HEK293 (cell line): Measurements from ENCODE around the gene LPA.
"Not testable (repeated sequence)": the region's sequence is repeated elsewhere in the genome, so short reads cannot be mapped to it uniquely, and the experiment has no call there.

Source experiments
- CTCF ChIA-PET: fragments of 350-600 bp; formaldehyde crosslinking; extraction: SDS; loops from one replicate; lab custom pipeline; 2021; ENCODE audit warnings: antibody characterized with exemption; lab: Yijun Ruan, JAX
- POLR2A ChIA-PET: fragments of 300-600 bp; formaldehyde crosslinking; extraction: SDS; loops from one replicate; lab custom pipeline; 2020; ENCODE audit warnings: antibody characterized with exemption, inconsistent platforms; lab: Yijun Ruan, JAX
- H3K27ac ChIP-seq: fragments of 200-500 bp; sonication (Bioruptor generic); 2 replicates; pipeline ENCODE4 v1.5.1; 2014; ENCODE audit warnings: low read depth, low read length, control low read depth, inconsistent platforms; ENCODE audit errors: extremely low read depth
- H3K36me3 ChIP-seq, 2 experiments: fragments of 200-500 bp in 1 of 2; sonication (Bioruptor generic) in 1 of 2; 1 replicate in 1 of 2; 2 replicates in 1 of 2; pipeline ENCODE4 v1.5.1; 2014 to 2017; ENCODE audit warnings: inconsistent platforms in 2 of 2, low read length in 2 of 2; ENCODE audit not compliant: control insufficient read depth in 2 of 2, insufficient read depth in 1 of 2
- H3K4me1 ChIP-seq: fragments of 200-500 bp; sonication (Bioruptor generic); 2 replicates; pipeline ENCODE4 v1.5.1; 2014; ENCODE audit warnings: mild to moderate bottlenecking, low read length, inconsistent platforms; ENCODE audit not compliant: control insufficient read depth, insufficient read depth
- H3K4me3 ChIP-seq: 2 replicates; pipeline ENCODE4 v1.5.1; 2011; ENCODE audit warnings: low read depth, mild to moderate bottlenecking, control low read depth, low read length, moderate library complexity
- H3K9me3 ChIP-seq: fragments of 200-500 bp; sonication (Bioruptor generic); 2 replicates; pipeline ENCODE4 v1.5.1; 2014; ENCODE audit warnings: low read depth, low read length, inconsistent platforms; ENCODE audit not compliant: control insufficient read depth, insufficient read depth
- ELK4 ChIP-seq: IDR thresholded peaks from 2 replicates; pipeline ENCODE4 v1.6.1; 2011; ENCODE audit warnings: mild to moderate bottlenecking, low read depth, low read length, borderline replicate concordance
- GLI4 ChIP-seq: fragments of 450-650 bp; formaldehyde crosslinking; IDR thresholded peaks from 2 replicates; pipeline ENCODE4 v1.5.1; 2016; ENCODE audit warnings: missing biosample characterization, missing genetic modification characterization
- KLF8 ChIP-seq: fragments of 450-650 bp; formaldehyde crosslinking; IDR thresholded peaks from 2 replicates; pipeline ENCODE4 v1.5.1; 2016; ENCODE audit warnings: missing biosample characterization, missing genetic modification characterization
- REPIN1 ChIP-seq: fragments of 450-650 bp; formaldehyde crosslinking; IDR thresholded peaks from 2 replicates; pipeline ENCODE4 v1.5.1; 2017; ENCODE audit warnings: missing biosample characterization, missing genetic modification characterization, low read depth
- SP3 ChIP-seq: fragments of 450-650 bp; formaldehyde crosslinking; IDR thresholded peaks from 2 replicates; pipeline ENCODE4 v1.5.1; 2016; ENCODE audit warnings: missing biosample characterization, missing genetic modification characterization
- ZEB2 ChIP-seq: fragments of 450-650 bp; formaldehyde crosslinking; IDR thresholded peaks from 2 replicates; pipeline ENCODE4 v1.5.1; 2016; ENCODE audit warnings: missing biosample characterization, missing genetic modification characterization
- ZFHX2 ChIP-seq: fragments of 450-650 bp; formaldehyde crosslinking; conservative IDR thresholded peaks from 2 replicates; pipeline ENCODE4 v1.5.1; 2016; ENCODE audit warnings: missing biosample characterization, missing genetic modification characterization
- ZIC2 ChIP-seq: fragments of 450-650 bp; formaldehyde crosslinking; IDR thresholded peaks from 2 replicates; pipeline ENCODE4 v1.5.1; 2016; ENCODE audit warnings: missing biosample characterization, missing genetic modification characterization
- ZNF146 ChIP-seq: fragments of 450-650 bp; formaldehyde crosslinking; IDR thresholded peaks from 2 replicates; pipeline ENCODE4 v1.5.1; 2016; ENCODE audit warnings: missing biosample characterization, missing genetic modification characterization
- ZNF169 ChIP-seq: fragments of 450-650 bp; formaldehyde crosslinking; IDR thresholded peaks from 2 replicates; pipeline ENCODE4 v1.5.1; 2016; ENCODE audit warnings: missing biosample characterization, missing genetic modification characterization
- ZNF174 ChIP-seq: fragments of 450-650 bp; formaldehyde crosslinking; IDR thresholded peaks from 2 replicates; pipeline ENCODE4 v1.5.0; 2017; ENCODE audit warnings: missing biosample characterization, mild to moderate bottlenecking, missing genetic modification characterization
- ZNF302 ChIP-seq: fragments of 450-650 bp; formaldehyde crosslinking; IDR thresholded peaks from 2 replicates; pipeline ENCODE4 v1.5.1; 2016; ENCODE audit warnings: missing biosample characterization, missing genetic modification characterization, low read depth
- ZNF354C ChIP-seq: fragments of 450-650 bp; formaldehyde crosslinking; IDR thresholded peaks from 2 replicates; pipeline ENCODE4 v1.5.1; 2016; ENCODE audit warnings: missing biosample characterization, missing genetic modification characterization, low read depth, borderline replicate concordance
- ZNF362 ChIP-seq: fragments of 450-650 bp; formaldehyde crosslinking; IDR thresholded peaks from 2 replicates; pipeline ENCODE4 v1.5.1; 2016; ENCODE audit warnings: missing biosample characterization, missing genetic modification characterization
- ZNF391 ChIP-seq: fragments of 450-650 bp; formaldehyde crosslinking; IDR thresholded peaks from 2 replicates; pipeline ENCODE4 v1.5.1; 2016; ENCODE audit warnings: low read depth, missing biosample characterization, missing genetic modification characterization, borderline replicate concordance
- ZNF529 ChIP-seq: fragments of 450-650 bp; formaldehyde crosslinking; IDR thresholded peaks from 2 replicates; pipeline ENCODE4 v1.5.1; 2017; ENCODE audit warnings: missing genetic modification characterization, missing biosample characterization; ENCODE audit not compliant: insufficient replicate concordance
- ZNF596 ChIP-seq: fragments of 450-650 bp; IDR thresholded peaks from 2 replicates; pipeline ENCODE4 v1.5.0; 2018; ENCODE audit warnings: missing biosample characterization, mild to moderate bottlenecking, missing genetic modification characterization, moderate library complexity
- ZNF658 ChIP-seq: fragments of 450-650 bp; formaldehyde crosslinking; IDR thresholded peaks from 2 replicates; pipeline ENCODE4; 2016; ENCODE audit warnings: missing biosample characterization, missing genetic modification characterization
- ZNF830 ChIP-seq: fragments of 450-650 bp; IDR thresholded peaks from 2 replicates; pipeline ENCODE4 v1.5.0; 2018; ENCODE audit warnings: missing biosample characterization, missing genetic modification characterization, low read depth, mild to moderate bottlenecking, moderate library complexity
- TF ChIP-seq, protein P1 (sequence below): fragments of 450-650 bp; formaldehyde crosslinking; IDR thresholded peaks from 2 replicates; pipeline ENCODE4 v1.5.1; 2016; ENCODE audit warnings: missing biosample characterization, missing genetic modification characterization

LPA gene

GRCh38 chr6:160532315-160532714, 131.8 kb downstream of the LPA start (continued):
- no peak for TF ChIP-seq ZNF830 (tag by site-specific recombination)

DNA sequence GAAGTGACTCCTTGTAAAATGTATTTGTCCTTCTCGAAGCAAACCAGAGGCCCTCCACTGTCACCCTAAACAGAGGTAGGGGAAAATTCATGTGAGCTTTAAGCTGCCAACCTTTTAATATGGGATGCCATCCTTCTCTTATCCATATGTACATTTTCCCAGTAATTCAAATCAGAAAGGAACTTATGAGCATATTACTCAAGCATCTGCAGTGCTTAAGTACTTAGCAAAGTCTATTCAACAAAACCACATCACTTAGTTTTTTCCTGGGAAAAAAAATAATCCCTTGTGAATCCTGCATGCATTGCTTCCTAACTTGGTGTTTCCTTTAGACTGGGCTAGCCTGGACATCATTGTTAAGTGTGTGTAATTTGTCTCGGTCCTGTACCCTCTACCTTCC, 132.2 kb downstream of the LPA start:
- H3K9me3 ChIP-seq, result no peaks in the 10 kb centered on the region
- no peak overlapping the region for H3K27ac ChIP-seq
- H3K4me1 ChIP-seq, result no peaks in the 10 kb centered on the region
- no peaks in the 10 kb centered on the region for H3K36me3 ChIP-seq
- H3K4me3 ChIP-seq, result no peak overlapping the region
- POLR2A ChIA-PET, result no interaction called here
- CTCF ChIA-PET, result interaction anchor here (1.0 to 3.5 kb wide), 3 partner anchors 10 to 134 kb away, joined by 4 to 95 read pairs (median 13); no protein-coding TSS in a partner anchor
- no peak for TF ChIP-seq GLI4 (tag by site-specific recombination)
- no peak for TF ChIP-seq SP3 (tag by site-specific recombination)
- TF ChIP-seq ZNF529, result no peak
- no peak for TF ChIP-seq KLF8 (tag by site-specific recombination)
- no peak for TF ChIP-seq ZNF658 (tag by site-specific recombination)
- TF ChIP-seq ZNF391 (tag by site-specific recombination), result no peak
- TF ChIP-seq ZNF354C, result no peak

GRCh38 chr6:160529524-160529923, 134.6 kb downstream of the LPA start:
- CTCF ChIA-PET, result interaction anchor here (0.7 to 1.5 kb wide), 3 partner anchors 10 to 18 kb away, joined by 4 to 6 read pairs (median 4); no protein-coding TSS in a partner anchor
- H3K4me3 ChIP-seq, H3K9me3 ChIP-seq, H3K27ac ChIP-seq, H3K36me3 ChIP-seq, H3K4me1 ChIP-seq, POLR2A ChIA-PET: not testable (repeated sequence)

GRCh38 chr6:160523223-160523622, 140.9 kb downstream of the LPA start:
- CTCF ChIA-PET, result interaction anchor here (0.6 to 7.7 kb wide), 4 partner anchors 10 to 588 kb away, joined by 3 to 95 read pairs (median 4); no protein-coding TSS in a partner anchor
- Histone ChIP-seq H3K4me3 (no peak overlapping the region), H3K27ac (no peak overlapping the region), H3K9me3 (no peaks in the 10 kb centered on the region), H3K36me3 (no peaks in the 10 kb centered on the region), H3K4me1 (no peaks in the 10 kb centered on the region)
- TF ChIP-seq ZIC2 (tag by site-specific recombination) (no peak), ZNF302 (tag by site-specific recombination) (no peak), ZNF362 (tag by site-specific recombination) (no peak), ZNF596 (tag by site-specific recombination) (no peak), REPIN1 (tag by site-specific recombination) (no peak), ZNF830 (tag by site-specific recombination) (no peak), ZNF174 (tag by site-specific recombination) (no peak), ELK4 (no peak), ZNF146 (tag by site-specific recombination) (no peak), ZFHX2 (no peak), ZEB2 (tag by site-specific recombination) (no peak), ZNF169 (tag by site-specific recombination) (no peak)
- TF ChIP-seq, protein P1, sequence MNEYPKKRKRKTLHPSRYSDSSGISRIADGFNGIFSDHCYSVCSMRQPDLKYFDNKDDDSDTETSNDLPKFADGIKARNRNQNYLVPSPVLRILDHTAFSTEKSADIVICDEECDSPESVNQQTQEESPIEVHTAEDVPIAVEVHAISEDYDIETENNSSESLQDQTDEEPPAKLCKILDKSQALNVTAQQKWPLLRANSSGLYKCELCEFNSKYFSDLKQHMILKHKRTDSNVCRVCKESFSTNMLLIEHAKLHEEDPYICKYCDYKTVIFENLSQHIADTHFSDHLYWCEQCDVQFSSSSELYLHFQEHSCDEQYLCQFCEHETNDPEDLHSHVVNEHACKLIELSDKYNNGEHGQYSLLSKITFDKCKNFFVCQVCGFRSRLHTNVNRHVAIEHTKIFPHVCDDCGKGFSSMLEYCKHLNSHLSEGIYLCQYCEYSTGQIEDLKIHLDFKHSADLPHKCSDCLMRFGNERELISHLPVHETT (tag by site-specific recombination), result no peak
- POLR2A ChIA-PET, result no interaction called here
